Non-pigmented ciliary epithelial cell (primary cell): ENCODE results near the gene ZCCHC7.

ENCODE experiments used
- DNase-seq: peaks from one replicate; pipeline ENCODE4 v3.0.0-alpha.2; 2010; ENCODE audit warnings: low read depth

The ZCCHC7 gene

DNA sequence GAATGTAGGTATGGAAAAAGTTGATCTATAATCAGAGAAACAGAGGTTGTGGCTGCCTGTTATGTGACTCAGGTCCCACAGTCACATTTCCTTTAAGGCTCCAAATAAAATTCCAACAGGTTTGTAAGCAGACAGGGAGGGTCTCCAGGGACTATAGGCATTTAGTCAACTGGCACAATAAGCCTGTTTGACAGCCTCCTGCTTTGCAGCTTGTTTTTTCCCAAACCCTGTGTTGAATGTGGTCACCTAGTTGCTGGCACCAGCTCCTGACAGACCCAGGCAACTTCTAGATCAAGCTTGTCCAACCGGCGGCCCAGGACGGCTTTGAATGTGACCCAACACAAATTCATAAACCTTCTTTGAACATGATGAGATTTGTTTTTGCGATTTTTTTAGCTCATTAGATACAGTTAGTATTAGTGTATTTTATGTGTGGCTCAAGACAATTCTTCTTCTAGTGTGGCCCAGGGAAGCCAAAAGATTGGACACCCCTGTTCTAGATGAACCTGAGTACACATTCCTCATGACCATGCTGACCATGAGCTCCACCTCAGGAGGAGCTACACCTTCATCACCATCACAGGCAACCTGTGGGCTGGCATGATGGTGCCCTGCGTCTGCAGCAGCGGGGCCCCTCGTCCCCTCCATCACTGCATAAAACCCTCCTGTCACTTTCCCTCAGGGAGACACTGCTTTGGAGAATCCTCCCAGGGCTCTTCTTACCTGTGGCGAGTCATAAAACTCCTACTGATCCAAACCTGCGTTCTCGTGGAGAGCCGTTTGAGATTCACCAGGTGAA lies 286.4 kb downstream of the ZCCHC7 start:
- no peak for DNase-seq

DNA sequence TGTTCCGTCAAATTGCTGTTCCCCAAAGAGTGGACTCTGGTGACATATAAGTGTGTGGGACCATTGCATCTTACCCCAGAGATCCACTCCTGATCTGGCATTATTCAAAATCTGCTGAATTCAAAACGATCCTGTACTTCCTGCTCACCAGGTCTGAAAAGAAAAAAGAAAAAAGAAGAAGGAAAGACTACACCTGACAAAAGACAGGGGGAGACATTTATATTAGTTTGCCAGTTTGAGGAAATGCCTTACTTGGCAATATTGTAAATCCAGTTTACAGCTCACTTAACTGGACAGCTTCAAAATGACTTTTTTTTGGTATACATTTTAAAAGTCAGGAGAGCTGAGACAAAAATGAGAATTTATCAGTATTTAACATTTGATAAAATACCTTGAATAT lies 287.1 kb downstream of the ZCCHC7 start:
- no peak for DNase-seq
